Thoracic aorta (tissue), 2 donors: ENCODE data around the gene RAB28. TPM values are rescaled to one million over a fixed set of nuclear protein-coding genes. Genes with fewer than 3 reads are reported as not detected.

ENCODE experiments used
- ATAC-seq: fragments of 150-250 bp; one replicate; pipeline ENCODE4 v1.8.0; 2017; ENCODE audit warnings: low read depth; ENCODE audit not compliant: insufficient number of reproducible peaks, low FRiP score
- DNase-seq: peaks from one replicate; pipeline ENCODE4 v3.0.0-alpha.2; 2020; ENCODE audit warnings: low spot score
- H3K27ac ChIP-seq, 2 donors: fragments of 200-600 bp; sonication (generic); 1 replicate in 1 of 2; 2 replicates in 1 of 2; pipeline ENCODE4 v1.5.1; 2016; ENCODE audit warnings: mild to moderate bottlenecking in 2 of 2, moderate library complexity in 2 of 2
- H3K27me3 ChIP-seq: fragments of 200-600 bp; sonication (generic); replicated peaks from 2 replicates; pipeline ENCODE4 v1.6.0; 2016; ENCODE audit warnings: mild to moderate bottlenecking; ENCODE audit not compliant: insufficient read depth
- H3K36me3 ChIP-seq: fragments of 200-600 bp; sonication (generic); one replicate; pipeline ENCODE4 v1.5.1; 2016
- H3K4me1 ChIP-seq, 2 donors: fragments of 200-600 bp; sonication (generic); 1 replicate in 1 of 2; 2 replicates in 1 of 2; pipeline versions ENCODE4 v1.5.1 to v1.6.0; 2016; ENCODE audit warnings: low read depth in 2 of 2, mild to moderate bottlenecking in 1 of 2; ENCODE audit not compliant: control insufficient read depth in 1 of 2
- H3K4me3 ChIP-seq: fragments of 200-600 bp; sonication (generic); 2 replicates; pipeline ENCODE4 v1.5.1; 2016; ENCODE audit warnings: mild to moderate bottlenecking
- H3K9me3 ChIP-seq: fragments of 200-600 bp; sonication (generic); 2 replicates; pipeline ENCODE4 v1.5.1; 2016
- CTCF ChIP-seq: fragments of 200-600 bp; sonication (generic); IDR thresholded peaks from one replicate; pipeline ENCODE4 v1.5.1; 2019; ENCODE audit warnings: antibody characterized with exemption
- total RNA-seq, 2 donors: library from RNA; depleted of rRNA; stranded (reverse); fragments of >200 nt; gene quantifications; one replicate each; pipeline versions ENCODE4 v1.1.0 to v1.2.3, GENCODE V29; 2016

The RAB28 gene
- total RNA-seq, 2 donors from 2014 or later, result 17.3 to 24.8 TPM

GRCh38 chr4:13471400-13471799 is 12.7 kb downstream of the RAB28 start:
- ATAC-seq (no peak), DNase-seq (no peak)
- Histone ChIP-seq H3K4me1 (no peaks in the 10 kb centered on the region), H3K4me3 (no peak overlapping the region), H3K9me3 (no peaks in the 10 kb centered on the region), H3K27me3 (no peaks in the 10 kb centered on the region), H3K36me3 (no peaks in the 10 kb centered on the region), H3K27ac (no peak overlapping the region)
- TF ChIP-seq CTCF, result no peak

- DNase-seq (no peak), ATAC-seq (no peak)
- no peaks in the 10 kb centered on the region for H3K27me3 ChIP-seq
These were observed 13.8 kb downstream of the RAB28 start for GRCh38 chr4:13470379-13470778.

GRCh38 chr4:13464973-13465372 is 19.2 kb downstream of the RAB28 start:
- H3K4me1 ChIP-seq, result no peaks in the 10 kb centered on the region
- ATAC-seq (no peak), DNase-seq (no peak)
- TF ChIP-seq CTCF, result no peak
- H3K27ac ChIP-seq, result no peak overlapping the region
- no peaks in the 10 kb centered on the region for H3K36me3 ChIP-seq
- H3K27me3 ChIP-seq, result no peaks in the 10 kb centered on the region
- no peaks in the 10 kb centered on the region for H3K9me3 ChIP-seq
- H3K4me3 ChIP-seq, result no peak overlapping the region

More at GRCh38 chr4:13470379-13470778, 13.8 kb downstream of the RAB28 start:
- no peaks in the 10 kb centered on the region for H3K9me3 ChIP-seq
- H3K36me3 ChIP-seq, result no peaks in the 10 kb centered on the region
- H3K4me1 ChIP-seq, result no peaks in the 10 kb centered on the region
- no peak overlapping the region for H3K4me3 ChIP-seq
- no peak overlapping the region for H3K27ac ChIP-seq
- TF ChIP-seq CTCF, result no peak

GRCh38 chr4:13464543-13464942 is 19.6 kb downstream of the RAB28 start:
- H3K9me3 ChIP-seq, result no peaks in the 10 kb centered on the region
- H3K27ac ChIP-seq, result no peak overlapping the region
- ATAC-seq, result no peak
- no peaks in the 10 kb centered on the region for H3K27me3 ChIP-seq
- H3K4me3 ChIP-seq, result no peak overlapping the region
- TF ChIP-seq CTCF, result no peak
- no peak for DNase-seq
- H3K36me3 ChIP-seq, result no peaks in the 10 kb centered on the region
- H3K4me1 ChIP-seq, result no peaks in the 10 kb centered on the region

- peaks cover 2% of the 10 kb centered on the region for H3K36me3 ChIP-seq
- H3K27me3 ChIP-seq, result no peaks in the 10 kb centered on the region
- DNase-seq (no peak), ATAC-seq (no peak)
- H3K27ac ChIP-seq, result no peak overlapping the region
- H3K9me3 ChIP-seq, result no peaks in the 10 kb centered on the region
- H3K4me1 ChIP-seq, result no peaks in the 10 kb centered on the region
- no peak overlapping the region for H3K4me3 ChIP-seq
- TF ChIP-seq CTCF, result no peak
These were observed 22.8 kb downstream of the RAB28 start for GRCh38 chr4:13461191-13461905.
